Measurements from ENCODE around the gene RICTOR. TPM values are rescaled to one million over a fixed set of nuclear protein-coding genes. Genes with fewer than 3 reads are reported as not detected.

RICTOR gene
- total RNA-seq, 1 donor from 2014 or later = 23.6 TPM

DNA sequence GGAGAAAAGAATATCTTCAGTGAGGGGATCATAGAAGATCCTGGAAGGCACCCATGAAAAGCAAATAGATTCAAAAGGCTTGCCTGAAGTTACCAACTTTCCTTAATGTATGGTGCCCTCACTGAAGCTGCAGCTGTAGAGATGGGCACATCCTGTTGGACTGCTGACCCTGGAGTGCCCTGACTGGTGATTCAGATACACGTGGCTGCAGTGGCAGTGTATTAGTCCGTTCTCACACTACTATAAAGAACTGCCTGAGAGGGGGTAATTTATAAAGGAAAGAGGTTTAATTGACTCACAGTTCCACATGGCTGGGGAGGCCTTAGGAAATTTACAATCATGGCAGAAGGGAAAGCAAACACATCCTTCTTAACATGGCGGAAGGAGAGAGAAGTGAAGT, 148.1 kb downstream of the RICTOR start:
- TF ChIP-seq, protein P1, sequence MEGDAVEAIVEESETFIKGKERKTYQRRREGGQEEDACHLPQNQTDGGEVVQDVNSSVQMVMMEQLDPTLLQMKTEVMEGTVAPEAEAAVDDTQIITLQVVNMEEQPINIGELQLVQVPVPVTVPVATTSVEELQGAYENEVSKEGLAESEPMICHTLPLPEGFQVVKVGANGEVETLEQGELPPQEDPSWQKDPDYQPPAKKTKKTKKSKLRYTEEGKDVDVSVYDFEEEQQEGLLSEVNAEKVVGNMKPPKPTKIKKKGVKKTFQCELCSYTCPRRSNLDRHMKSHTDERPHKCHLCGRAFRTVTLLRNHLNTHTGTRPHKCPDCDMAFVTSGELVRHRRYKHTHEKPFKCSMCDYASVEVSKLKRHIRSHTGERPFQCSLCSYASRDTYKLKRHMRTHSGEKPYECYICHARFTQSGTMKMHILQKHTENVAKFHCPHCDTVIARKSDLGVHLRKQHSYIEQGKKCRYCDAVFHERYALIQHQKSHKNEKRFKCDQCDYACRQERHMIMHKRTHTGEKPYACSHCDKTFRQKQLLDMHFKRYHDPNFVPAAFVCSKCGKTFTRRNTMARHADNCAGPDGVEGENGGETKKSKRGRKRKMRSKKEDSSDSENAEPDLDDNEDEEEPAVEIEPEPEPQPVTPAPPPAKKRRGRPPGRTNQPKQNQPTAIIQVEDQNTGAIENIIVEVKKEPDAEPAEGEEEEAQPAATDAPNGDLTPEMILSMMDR (IDR thresholded peaks at IDR 0.05) = no peak
- no peak for DNase-seq (ENCODE audit: low spot score)
- Mint-ChIP-seq H3K27ac (ENCODE audit: unreplicated experiment) (peak overlapping the region; percentile 96), H3K27me3 (ENCODE audit: low read depth) (no peaks in the 10 kb centered on the region), H3K9me3 (ENCODE audit: low read depth) (no peaks in the 10 kb centered on the region), H3K4me3 (ENCODE audit: unreplicated experiment) (no peak overlapping the region), H3K36me3 (ENCODE audit: low read depth) (peaks cover 16% of the 10 kb centered on the region), H3K4me1 (ENCODE audit: low read depth) (peaks cover 38% of the 10 kb centered on the region)

DNA sequence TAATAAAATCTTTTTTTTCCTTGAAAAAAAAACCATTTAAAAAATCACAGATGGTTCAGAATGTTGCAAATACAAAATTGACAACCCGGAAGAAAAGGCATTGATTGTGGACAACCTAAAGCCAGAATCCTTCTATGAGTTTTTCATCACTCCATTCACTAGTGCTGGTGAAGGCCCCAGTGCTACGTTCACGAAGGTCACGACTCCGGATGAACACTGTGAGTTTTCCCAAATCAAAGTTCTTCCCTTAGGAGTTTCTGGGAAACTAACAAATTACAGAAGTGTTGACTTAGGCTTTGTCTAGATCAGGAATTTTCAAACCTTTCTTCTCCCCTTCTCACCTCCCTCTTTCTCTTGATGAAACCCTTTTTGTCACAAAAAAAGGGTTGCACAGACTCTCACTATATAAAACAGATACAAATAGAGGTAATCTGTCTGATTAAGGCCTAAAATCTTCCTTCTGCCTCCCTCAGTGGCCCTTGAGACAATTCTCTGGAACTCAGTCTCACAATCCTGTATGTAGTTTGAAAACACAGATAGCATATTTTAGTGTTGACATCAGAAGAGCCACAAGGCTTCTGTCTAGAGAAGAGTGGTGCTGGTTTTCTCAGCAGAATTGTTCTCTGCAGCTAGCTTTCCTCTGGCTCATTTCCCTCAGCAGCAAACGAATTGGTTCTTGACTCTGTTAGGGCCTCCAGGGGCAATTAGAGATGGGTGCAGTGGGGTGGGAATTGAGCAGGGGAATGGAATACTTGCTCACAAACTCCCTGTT, 148.9 kb downstream of the RICTOR start:
- Mint-ChIP-seq H3K27ac (ENCODE audit: unreplicated experiment) (peak overlapping the region; percentile 96), H3K4me1 (ENCODE audit: low read depth) (peaks cover 38% of the 10 kb centered on the region), H3K9me3 (ENCODE audit: low read depth) (no peaks in the 10 kb centered on the region), H3K4me3 (ENCODE audit: unreplicated experiment) (no peak overlapping the region), H3K36me3 (ENCODE audit: low read depth) (peaks cover 15% of the 10 kb centered on the region), H3K27me3 (ENCODE audit: low read depth) (no peaks in the 10 kb centered on the region)
- DNase-seq (ENCODE audit: low spot score) = no peak
- TF ChIP-seq, protein P1 (IDR thresholded peaks at IDR 0.05) = no peak

DNA sequence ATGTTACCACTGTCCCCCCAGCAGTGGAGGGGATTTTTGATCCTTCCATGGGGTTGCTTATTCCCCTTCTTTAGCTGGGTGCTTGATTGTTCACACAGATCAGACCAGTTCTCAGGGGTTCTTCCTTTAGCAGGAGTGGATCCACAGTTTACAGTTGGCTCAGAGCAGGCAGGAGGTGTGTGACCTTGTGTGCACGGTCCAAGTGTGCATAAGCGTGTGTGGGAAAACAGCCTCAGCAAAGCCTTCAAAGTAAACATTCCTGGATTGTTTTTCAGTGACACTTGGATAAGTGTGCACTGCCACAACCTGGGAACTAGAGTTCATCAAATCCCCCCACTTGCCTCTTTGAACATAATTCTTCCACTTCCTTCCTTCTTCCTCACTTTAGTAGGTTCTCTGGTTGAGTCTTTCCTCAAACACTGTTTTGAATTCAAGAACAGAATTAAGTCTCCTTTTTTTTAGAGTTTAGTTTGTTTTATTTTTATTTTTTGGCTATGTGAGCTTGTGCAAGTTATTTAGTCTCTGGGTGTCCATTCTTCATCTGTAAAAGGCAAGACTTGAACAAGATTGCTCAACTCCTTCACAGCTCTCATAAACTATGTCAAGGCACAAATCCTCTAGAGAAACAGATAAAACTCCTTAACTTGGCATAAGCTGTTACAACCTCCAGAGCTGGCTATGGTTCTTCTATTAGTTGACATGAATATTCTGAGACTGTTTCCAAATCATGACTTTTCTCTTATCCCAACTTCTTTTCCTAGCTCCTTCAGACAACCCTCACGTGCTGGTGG, 150.3 kb downstream of the RICTOR start:
- Mint-ChIP-seq H3K27me3 (ENCODE audit: low read depth) (no peaks in the 10 kb centered on the region), H3K36me3 (ENCODE audit: low read depth) (peaks cover 15% of the 10 kb centered on the region), H3K4me3 (ENCODE audit: unreplicated experiment) (no peak overlapping the region), H3K9me3 (ENCODE audit: low read depth) (no peaks in the 10 kb centered on the region), H3K4me1 (ENCODE audit: low read depth) (peaks cover 38% of the 10 kb centered on the region), H3K27ac (ENCODE audit: unreplicated experiment) (peak overlapping the region; percentile 28)
- TF ChIP-seq, protein P1 (IDR thresholded peaks at IDR 0.05) = no peak
- no peak for DNase-seq (ENCODE audit: low spot score)

DNA sequence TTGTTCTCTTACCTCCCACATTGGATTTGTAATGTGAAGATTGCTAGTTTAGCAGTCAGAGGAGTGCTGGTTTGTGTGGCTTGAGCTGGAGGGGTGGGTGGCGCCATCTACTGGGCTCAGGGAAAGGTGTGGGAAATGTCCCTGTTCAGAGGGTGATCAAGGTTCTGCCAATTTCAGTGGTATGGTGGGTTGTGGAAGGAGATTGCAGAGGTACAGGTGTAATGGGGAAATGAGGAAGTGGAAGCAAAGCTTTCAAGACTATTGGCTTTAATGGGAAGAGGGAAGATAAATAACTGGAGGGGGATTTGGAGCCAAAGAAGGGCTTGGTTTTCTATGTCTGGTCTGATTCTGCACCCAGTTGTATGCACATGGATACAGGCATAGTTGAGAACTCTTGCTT, 152.0 kb downstream of the RICTOR start:
- H3K9me3 Mint-ChIP-seq (ENCODE audit: low read depth) = no peaks in the 10 kb centered on the region

DNA sequence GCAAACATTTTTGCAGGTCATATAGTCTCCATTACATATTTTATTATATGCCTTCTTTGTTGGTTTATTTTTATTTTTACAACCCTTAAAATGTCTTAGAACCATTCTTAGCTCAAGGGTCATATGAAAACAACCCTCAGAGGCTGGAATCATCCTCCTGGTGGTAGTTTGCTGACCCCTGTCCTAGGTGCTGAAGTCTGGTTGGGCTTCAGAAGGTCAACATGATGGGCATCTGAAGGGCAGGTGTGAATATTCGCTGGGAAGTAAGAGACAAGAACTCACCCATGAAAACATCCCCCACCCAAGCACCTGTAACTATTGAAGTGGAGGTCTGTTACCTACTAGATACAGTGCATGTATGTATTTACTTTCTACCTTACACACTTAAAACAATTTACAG, 153.0 kb downstream of the RICTOR start:
- Mint-ChIP-seq H3K4me1 (ENCODE audit: low read depth) (peaks cover 22% of the 10 kb centered on the region), H3K9me3 (ENCODE audit: low read depth) (no peaks in the 10 kb centered on the region), H3K27ac (ENCODE audit: unreplicated experiment) (no peak overlapping the region), H3K4me3 (ENCODE audit: unreplicated experiment) (no peak overlapping the region), H3K36me3 (ENCODE audit: low read depth) (peaks cover 21% of the 10 kb centered on the region), H3K27me3 (ENCODE audit: low read depth) (no peaks in the 10 kb centered on the region)
- no peak for DNase-seq (ENCODE audit: low spot score)
- TF ChIP-seq, protein P1 (IDR thresholded peaks at IDR 0.05) = no peak

More for the DNA sequence above, 152.0 kb downstream of the RICTOR start:
- TF ChIP-seq, protein P1 (IDR thresholded peaks at IDR 0.05) = peak; percentile 89
- Mint-ChIP-seq H3K4me3 (ENCODE audit: unreplicated experiment) (no peak overlapping the region), H3K36me3 (ENCODE audit: low read depth) (peaks cover 19% of the 10 kb centered on the region), H3K27ac (ENCODE audit: unreplicated experiment) (no peak overlapping the region), H3K27me3 (ENCODE audit: low read depth) (no peaks in the 10 kb centered on the region), H3K4me1 (ENCODE audit: low read depth) (peaks cover 31% of the 10 kb centered on the region)
- DNase-seq (ENCODE audit: low spot score) = no peak

All from chondrocyte (in vitro differentiated cells).